ENCODE measurements around the gene CYFIP1.

Gene CYFIP1

GRCh38 chr15:22903961-22904534 lies 76.1 kb downstream of the CYFIP1 start:
- DNase-seq (ENCODE audit: extremely low read depth, low read depth): no peak
- H3K4me3 ChIP-seq (replicated peaks; ENCODE audit: low read depth, low read length): no peak overlapping the region
- TF ChIP-seq CTCF (IDR thresholded peaks at IDR 0.05; ENCODE audit: low read depth, low read length, missing control alignments): no peak

GRCh38 chr15:22903427-22903826 lies 76.7 kb downstream of the CYFIP1 start:
- no peak for DNase-seq (ENCODE audit: extremely low read depth, low read depth)
- no peak overlapping the region for H3K4me3 ChIP-seq (replicated peaks; ENCODE audit: low read depth, low read length)
- TF ChIP-seq CTCF (IDR thresholded peaks at IDR 0.05; ENCODE audit: low read depth, low read length, missing control alignments): no peak

- no peak for DNase-seq (ENCODE audit: extremely low read depth, low read depth)
- no peak overlapping the region for H3K4me3 ChIP-seq (replicated peaks; ENCODE audit: low read depth, low read length)
- no peak for TF ChIP-seq CTCF (IDR thresholded peaks at IDR 0.05; ENCODE audit: low read depth, low read length, missing control alignments)
Observed at GRCh38 chr15:22902981-22903380, 77.2 kb downstream of the CYFIP1 start.

GRCh38 chr15:22902578-22902977 lies 77.6 kb downstream of the CYFIP1 start:
- TF ChIP-seq CTCF (IDR thresholded peaks at IDR 0.05; ENCODE audit: low read depth, low read length, missing control alignments): no peak
- no peak for DNase-seq (ENCODE audit: extremely low read depth, low read depth)
- H3K4me3 ChIP-seq (replicated peaks; ENCODE audit: low read depth, low read length): no peak overlapping the region

- no peak overlapping the region for H3K4me3 ChIP-seq (replicated peaks; ENCODE audit: low read depth, low read length)
- no peak for TF ChIP-seq CTCF (IDR thresholded peaks at IDR 0.05; ENCODE audit: low read depth, low read length, missing control alignments)
- no peak for DNase-seq (ENCODE audit: extremely low read depth, low read depth)
Observed at GRCh38 chr15:22902046-22902445, 78.1 kb downstream of the CYFIP1 start.

- TF ChIP-seq CTCF (IDR thresholded peaks at IDR 0.05; ENCODE audit: low read depth, low read length, missing control alignments): no peak
- no peak overlapping the region for H3K4me3 ChIP-seq (replicated peaks; ENCODE audit: low read depth, low read length)
- DNase-seq (ENCODE audit: extremely low read depth, low read depth): no peak
Observed at GRCh38 chr15:22895465-22896190, 84.5 kb downstream of the CYFIP1 start.
